ENCODE results near the gene NR2C2.

The NR2C2 gene

DNA sequence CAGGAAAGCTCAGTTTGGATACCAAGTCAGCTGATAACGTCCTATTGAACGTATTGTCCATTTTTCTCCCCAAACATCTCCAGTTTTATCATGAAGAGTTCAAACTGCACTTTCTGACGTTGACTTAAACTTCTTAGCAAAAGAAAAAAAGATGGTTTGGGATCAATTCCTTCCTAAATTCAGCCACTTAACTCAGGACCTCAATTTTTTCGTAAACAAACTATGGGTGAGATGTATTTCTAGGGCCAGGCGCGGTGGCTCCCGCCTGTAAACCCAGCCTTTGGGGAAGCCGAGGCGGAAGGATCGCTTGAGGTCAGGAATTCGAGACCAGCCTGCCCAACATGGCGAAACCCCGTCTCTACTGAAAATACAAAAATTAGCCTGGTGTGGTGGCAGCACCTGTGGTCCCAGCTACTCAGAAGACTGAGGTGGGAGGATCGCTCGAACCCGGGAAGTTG lies 118.2 kb downstream of the NR2C2 start:
- DNase-seq = no peak

DNA sequence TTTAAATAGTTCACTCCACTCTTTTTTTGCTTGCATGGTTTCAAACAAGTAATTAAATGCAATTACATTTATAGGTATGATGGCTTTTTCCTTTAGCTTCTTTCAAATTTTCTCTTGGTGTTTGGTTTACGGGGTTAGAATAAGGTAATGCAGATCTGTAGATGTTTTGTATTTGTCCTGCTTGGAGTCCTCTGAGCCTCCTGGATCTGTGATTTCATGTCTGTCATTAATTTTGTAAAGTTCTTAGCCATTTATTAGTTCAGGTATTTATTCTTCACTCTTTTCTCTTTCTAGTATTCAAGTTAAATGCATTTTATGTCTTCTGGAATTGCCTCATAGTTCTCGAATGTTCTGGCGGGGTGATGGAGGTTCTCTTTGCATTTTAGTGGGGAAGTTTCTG lies 119.1 kb downstream of the NR2C2 start:
- no peak for DNase-seq

DNA sequence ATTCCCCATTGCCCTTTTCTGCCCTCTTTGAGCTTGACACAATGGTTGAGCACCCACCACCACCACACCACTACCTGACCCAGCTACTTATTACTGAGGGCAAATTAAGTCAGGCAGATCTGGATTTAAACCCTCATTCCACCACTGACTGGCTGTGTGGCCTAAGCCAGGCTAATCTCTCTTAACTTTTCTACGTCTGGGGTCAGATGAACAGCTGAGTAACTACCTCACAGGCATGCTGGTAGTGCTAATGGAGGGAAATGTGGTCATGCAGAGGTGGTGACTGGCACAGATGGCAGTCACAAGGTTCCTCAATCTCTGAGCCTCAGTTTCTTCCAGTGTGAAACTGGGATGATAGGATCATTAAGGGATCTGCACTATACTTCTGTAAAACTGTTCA lies 122.1 kb downstream of the NR2C2 start:
- DNase-seq = no peak

DNA sequence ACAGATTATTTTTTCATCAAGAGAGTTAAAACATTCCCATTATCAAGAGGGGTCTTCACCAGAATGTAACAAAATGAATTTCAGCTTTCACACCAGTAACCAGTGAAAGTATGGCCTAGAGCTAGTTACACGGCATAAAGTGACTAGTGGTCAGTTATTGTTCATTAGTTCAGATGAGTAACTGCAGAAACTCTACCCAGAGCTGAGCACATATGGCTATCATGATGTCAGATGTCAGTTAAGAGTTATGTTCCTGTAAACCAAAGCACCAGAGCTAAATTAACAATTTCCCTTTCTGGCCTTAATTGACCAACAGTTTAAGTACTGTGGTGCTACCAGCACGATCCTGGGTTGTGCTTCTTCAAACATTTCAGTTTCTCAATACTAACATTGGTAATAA lies 124.3 kb downstream of the NR2C2 start:
- no peak for DNase-seq

DNA sequence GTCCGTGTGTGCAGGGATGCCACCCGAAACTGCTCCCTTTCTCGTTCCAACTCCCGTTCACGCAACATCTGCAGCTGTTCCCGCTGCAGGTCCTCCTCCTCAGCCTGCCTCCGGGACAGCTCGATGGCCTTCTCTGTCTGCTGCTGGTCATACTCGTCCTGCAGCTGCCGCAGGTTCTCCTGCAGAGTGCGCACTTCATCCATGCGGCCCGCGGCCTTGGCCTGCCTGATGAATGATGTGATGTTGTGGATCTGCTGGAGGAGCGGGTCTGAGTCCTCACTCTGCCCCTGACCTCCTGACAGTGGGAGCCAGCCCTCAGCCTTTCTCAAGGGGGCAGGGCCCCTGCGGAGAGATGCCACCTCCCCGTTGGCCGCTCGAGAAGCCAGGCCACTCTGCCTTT lies 127.1 kb downstream of the NR2C2 start:
- DNase-seq = no peak

DNA sequence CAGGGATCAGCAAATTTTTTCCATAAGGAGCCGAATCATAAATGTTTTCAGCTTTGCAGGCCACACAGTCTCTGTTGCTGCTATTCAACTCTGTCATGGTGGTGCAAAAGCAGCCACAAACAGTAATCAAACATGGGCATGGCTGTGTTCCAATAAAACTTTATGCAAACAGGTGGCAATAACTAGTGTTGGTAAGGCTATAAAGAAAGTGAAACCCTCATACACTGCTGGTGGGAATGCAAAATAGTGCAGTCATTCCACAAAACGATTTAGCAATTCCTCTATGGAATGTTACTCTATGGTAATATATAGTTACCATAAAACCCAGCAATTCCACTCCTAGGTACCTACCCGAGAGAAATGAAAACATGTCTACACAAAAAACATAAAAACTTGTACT lies 131.7 kb downstream of the NR2C2 start:
- DNase-seq = no peak

DNA sequence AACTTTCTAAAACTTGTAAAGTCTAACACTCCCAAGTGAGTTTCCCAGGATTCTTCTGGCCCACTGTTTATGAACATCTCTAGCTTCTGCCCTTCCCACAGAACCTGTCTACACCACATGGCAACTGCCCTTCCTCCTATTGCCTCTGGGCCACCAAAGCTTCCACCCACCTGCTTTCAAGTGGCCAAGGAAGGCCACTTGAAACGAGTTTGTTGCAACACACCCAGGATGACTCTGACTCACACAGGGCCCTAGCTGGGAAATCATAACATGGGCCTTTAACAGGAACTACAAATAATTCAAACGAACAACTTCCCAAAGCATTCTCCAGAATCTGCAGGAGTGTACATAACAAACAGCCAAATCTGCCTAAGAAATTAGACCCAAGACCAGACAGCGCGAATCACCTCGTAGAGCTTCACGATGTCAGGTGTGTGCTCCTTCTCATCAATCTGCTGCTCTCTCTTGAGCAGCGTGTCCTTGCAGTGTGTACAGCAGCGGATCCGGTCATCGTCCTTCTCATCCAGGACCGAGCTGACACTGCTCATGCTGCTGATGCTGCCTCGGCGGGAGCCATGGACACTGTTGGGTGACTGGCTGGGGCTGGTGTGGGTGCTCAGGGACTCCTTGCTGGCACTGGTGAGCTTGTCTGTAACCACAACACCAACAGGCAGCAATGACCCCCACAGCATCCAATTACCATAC lies 134.7 kb downstream of the NR2C2 start:
- DNase-seq = no peak

DNA sequence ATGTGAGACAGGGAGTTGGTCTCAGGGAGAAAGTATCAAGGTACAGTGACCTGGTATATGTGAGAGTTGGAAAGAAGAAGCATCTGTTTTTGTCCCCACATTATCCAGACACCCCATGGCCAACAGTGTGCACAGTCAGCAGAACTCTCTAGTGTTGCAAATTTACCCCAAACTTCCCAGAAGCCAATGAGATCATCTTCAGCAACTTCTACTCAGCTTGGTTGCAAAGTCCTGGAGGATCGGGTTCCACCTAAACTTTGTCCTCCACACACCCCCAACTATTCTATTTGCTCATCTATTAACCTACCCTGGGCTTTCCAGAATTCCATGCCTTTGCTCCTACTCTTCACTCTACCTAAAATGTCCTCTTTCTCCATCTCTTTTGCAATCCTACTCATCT lies 135.9 kb downstream of the NR2C2 start:
- DNase-seq = no peak

DNA sequence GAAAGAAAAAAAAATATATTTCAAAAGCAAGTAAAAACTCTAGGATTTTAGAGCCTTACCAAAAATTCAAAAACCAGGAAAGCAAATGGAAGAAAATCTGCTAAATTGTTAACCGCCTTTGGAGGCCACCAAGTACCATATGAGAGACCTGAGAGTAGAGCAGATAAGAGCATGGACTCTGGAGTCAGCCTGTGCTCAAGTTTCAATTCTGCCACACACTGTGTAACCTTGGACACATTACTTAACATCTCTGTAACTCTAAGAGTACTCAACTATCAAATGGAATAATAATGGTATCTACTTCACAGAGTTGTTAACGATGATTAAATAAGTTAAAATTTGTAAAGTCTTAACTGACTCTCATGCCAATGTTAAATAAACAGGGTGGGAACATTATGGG lies 138.9 kb downstream of the NR2C2 start:
- DNase-seq = no peak

DNA sequence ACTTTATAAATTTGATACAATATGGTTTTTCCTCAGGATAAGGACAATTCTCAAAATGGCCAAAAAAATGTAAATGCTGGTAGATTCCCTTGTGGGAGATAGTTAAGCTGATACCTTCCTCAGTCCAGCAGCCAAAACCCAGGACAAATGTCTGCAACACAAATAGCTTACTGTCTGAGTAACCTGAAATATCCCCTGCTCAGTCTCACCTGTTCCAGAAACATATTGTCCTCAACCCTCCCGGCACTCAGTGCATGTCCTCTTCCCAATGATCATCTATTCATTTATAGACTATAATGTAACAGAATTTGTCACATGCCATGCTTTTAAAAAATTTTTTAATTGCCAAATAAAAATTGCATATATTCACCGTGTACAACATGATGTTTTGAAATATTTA lies 139.3 kb downstream of the NR2C2 start:
- no peak for DNase-seq

DNA sequence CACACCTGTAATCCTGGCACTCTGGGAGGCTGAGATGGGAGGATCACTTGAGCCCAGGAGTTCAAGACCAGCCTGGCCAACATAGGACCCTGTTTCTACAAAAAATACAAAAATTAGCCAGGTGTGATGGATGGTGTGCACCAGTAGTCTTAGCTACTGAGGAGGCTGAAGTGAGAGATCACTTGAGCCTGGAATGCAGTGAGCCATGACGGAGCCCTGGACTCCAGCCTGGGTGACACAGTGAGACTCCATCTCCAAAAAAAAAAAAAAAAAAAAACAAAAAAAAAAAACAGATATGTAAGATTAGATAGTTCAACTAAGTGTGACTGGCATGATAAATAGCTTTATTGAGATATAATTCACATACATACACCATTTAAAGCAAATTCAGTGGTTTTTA lies 141.8 kb downstream of the NR2C2 start:
- no peak for DNase-seq

DNA sequence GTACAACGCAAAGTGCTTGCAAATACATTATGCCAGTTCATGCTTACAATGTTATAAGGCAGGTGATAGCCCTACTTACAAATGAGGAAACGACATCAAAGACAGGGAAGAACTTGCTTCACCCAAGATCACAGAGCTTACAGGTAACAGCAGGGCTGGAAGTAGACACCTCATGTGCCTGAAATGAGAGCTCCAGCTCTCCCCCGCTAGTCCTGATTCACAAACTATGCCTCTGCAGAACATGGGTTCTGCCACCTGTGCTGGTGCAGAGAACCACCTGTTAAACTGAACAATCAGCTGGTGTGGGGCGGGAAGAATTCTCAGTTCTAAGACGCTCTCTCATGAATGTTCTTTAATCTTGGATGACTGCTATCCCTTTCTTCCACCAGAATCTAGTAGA lies 144.2 kb downstream of the NR2C2 start:
- DNase-seq = no peak

DNA sequence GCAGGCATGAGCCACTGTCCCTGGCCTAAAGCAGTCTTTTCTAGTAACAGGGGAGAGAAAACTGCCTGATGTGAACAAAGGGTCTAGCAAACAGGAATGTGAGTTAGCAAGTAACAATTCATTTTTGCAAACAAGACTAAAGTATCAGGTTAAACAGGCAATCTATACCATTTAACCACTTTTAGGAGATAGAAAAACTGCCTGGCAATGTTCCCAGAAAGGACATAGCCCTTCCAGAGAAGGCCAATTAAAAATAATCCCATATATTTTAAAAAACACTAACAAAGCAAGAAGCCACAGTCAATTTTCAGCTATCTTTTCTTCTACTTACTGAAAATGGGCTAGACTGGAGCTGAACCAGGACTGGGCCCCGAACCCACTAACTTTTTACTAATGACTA lies 145.3 kb downstream of the NR2C2 start:
- DNase-seq = no peak

DNA sequence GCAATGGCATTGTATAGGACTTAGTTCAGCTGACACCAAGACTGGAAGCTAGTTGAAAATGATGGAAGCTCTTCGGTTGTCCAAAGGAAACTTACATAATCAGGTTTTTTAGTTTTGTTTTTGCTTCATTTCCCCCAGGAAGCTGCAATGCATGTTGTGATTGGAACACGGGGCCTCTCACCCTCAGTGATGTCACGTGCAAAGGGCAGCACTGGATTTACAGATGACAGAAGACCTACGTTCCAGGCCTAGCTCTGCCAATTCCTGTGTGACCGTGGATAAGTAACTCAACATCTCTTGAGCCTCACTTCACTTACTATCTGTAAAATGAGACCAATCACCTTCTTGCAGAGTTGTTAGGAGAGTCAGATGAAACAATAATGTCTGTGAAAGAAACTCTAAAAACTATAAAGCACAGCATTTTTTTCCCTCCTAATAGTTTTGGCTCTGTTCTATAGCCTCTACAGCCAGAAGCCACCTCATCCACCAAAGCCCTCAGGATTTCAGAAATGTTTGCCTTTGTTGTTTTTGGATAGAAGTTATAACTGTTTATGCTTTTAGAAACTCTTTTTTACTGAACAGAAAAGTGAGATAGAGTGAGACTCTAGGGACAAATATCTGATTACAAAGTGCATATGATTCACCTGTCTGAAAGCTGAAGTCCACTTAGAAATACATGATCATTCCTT lies 146.9 kb downstream of the NR2C2 start:
- no peak for DNase-seq

DNA sequence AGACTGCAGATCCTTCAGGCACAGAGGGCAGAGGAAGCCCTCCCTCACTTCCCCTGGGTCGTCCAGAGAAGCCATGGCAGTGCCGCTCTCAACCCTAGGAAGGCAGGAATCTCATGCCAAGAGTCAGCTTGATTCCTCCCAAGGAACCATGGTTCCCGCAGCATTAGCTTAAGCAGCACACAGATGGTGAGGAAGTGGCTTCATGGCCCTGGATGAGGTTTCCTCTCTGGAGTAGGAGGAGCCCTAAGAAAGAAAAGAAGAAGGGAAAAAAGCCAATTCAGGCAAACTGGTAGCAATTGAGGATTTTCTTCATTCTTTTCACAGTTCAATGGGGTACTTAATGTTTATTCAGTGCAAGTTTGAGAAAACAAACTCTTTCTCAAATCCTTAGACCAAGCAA lies 148.7 kb downstream of the NR2C2 start:
- DNase-seq = no peak

DNA sequence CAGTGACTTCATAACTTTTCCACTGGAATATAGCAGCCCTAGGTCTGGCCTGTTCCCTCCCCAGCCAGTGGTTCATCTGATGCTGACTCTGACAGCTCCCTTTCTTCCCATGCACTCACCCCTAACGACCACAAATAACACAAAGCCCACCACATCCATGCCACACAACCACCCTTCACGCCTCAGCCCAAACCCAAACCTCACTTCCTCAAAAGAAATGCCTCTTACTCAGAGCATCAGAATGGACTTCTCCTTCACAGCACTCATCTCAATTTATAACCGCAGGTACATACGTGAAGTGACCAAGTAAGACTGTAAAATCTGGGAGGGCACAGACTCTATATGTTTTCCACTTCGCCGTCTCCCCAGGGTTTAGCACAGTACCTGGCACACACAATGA lies 150.5 kb downstream of the NR2C2 start:
- no peak for DNase-seq

All from NCI-H345 (cell line).